ENCODE results near the gene OVAAL. TPM values are rescaled to one million over a fixed set of nuclear protein-coding genes. Genes with fewer than 3 reads are reported as not detected.
A peak's percentile ranks its signal among the peaks of the same experiment; 100 is the strongest.

Gene OVAAL
- total and polyA plus RNA-seq, 2 donors (not counting 1 experiment from before 2014, with no cell fraction given): not detected

GRCh38 chr1:180542113-180542837 lies 16.5 kb upstream of the OVAAL start:
- no peak overlapping the region for H3K9ac ChIP-seq (ENCODE audit: insufficient read depth, low read length)
- peak overlapping the region; percentile 1 for H2AFZ ChIP-seq (ENCODE audit: low read length)
- peak in 1 of 2 donors; percentile 43 for DNase-seq (ENCODE audit: low read depth in 2 of 2)
- no peaks in the 10 kb centered on the region for H3K4me1 ChIP-seq (ENCODE audit: control insufficient read depth, extremely low read depth, insufficient read depth, low read length)
- no peaks in the 10 kb centered on the region for H3K9me3 ChIP-seq (ENCODE audit: control insufficient read depth, insufficient read depth, low read depth, low read length)
- no peak for TF ChIP-seq CTCF (conservative IDR thresholded peaks at IDR 0.05 in 1 of 2, IDR thresholded peaks at IDR 0.05 in 1 of 2; ENCODE audit: low read depth in 1 of 2, low read length in 2 of 2)
- TF ChIP-seq EZH2 (IDR thresholded peaks at IDR 0.05; ENCODE audit: low read length, missing control alignments): no peak
- no peak overlapping the region for H3K4me2 ChIP-seq (ENCODE audit: extremely low read depth, insufficient read depth, low read length)
- H3K4me3 ChIP-seq (replicated peaks in 1 of 4; ENCODE audit: control extremely low read depth in 1 of 4, insufficient read depth in 1 of 4, low read depth in 3 of 4, low read length in 4 of 4): no peak overlapping the region
- no peak overlapping the region for H3K27ac ChIP-seq (ENCODE audit: insufficient read depth, low read length)
- H3K79me2 ChIP-seq (ENCODE audit: control insufficient read depth, insufficient read depth, low read length): no peaks in the 10 kb centered on the region
- H3K36me3 ChIP-seq (ENCODE audit: control insufficient read depth, insufficient read depth, low read length): no peaks in the 10 kb centered on the region
- no peaks in the 10 kb centered on the region for H3K27me3 ChIP-seq (ENCODE audit: control insufficient read depth, insufficient read depth, low read length)
- H4K20me1 ChIP-seq (ENCODE audit: control insufficient read depth, extremely low read depth, insufficient read depth, low read length): no peaks in the 10 kb centered on the region

GRCh38 chr1:180542838-180543145 lies 16.0 kb upstream of the OVAAL start:
- Histone ChIP-seq H3K36me3 (ENCODE audit: control insufficient read depth, insufficient read depth, low read length) (no peaks in the 10 kb centered on the region), H3K27ac (ENCODE audit: insufficient read depth, low read length) (no peak overlapping the region), H3K27me3 (ENCODE audit: control insufficient read depth, insufficient read depth, low read length) (no peaks in the 10 kb centered on the region), H2AFZ (ENCODE audit: low read length) (peak overlapping the region; percentile 1), H3K4me2 (ENCODE audit: extremely low read depth, insufficient read depth, low read length) (no peak overlapping the region), H4K20me1 (ENCODE audit: control insufficient read depth, extremely low read depth, insufficient read depth, low read length) (no peaks in the 10 kb centered on the region), H3K9me3 (ENCODE audit: control insufficient read depth, insufficient read depth, low read depth, low read length) (no peaks in the 10 kb centered on the region), H3K4me1 (ENCODE audit: control insufficient read depth, extremely low read depth, insufficient read depth, low read length) (no peaks in the 10 kb centered on the region), H3K9ac (ENCODE audit: insufficient read depth, low read length) (no peak overlapping the region), H3K4me3 (replicated peaks in 1 of 4; ENCODE audit: control extremely low read depth in 1 of 4, insufficient read depth in 1 of 4, low read depth in 3 of 4, low read length in 4 of 4) (no peak overlapping the region), H3K79me2 (ENCODE audit: control insufficient read depth, insufficient read depth, low read length) (no peaks in the 10 kb centered on the region)
- DNase-seq (ENCODE audit: low read depth in 2 of 2): peak in 1 of 2 donors; percentile 59
- TF ChIP-seq CTCF (conservative IDR thresholded peaks at IDR 0.05 in 1 of 2, IDR thresholded peaks at IDR 0.05 in 1 of 2; ENCODE audit: low read depth in 1 of 2, low read length in 2 of 2): no peak
- no peak for TF ChIP-seq EZH2 (IDR thresholded peaks at IDR 0.05; ENCODE audit: low read length, missing control alignments)

GRCh38 chr1:180544050-180544449 lies 14.7 kb upstream of the OVAAL start:
- Histone ChIP-seq H3K27ac (ENCODE audit: insufficient read depth, low read length) (no peak overlapping the region), H2AFZ (ENCODE audit: low read length) (no peak overlapping the region), H3K4me2 (ENCODE audit: extremely low read depth, insufficient read depth, low read length) (no peak overlapping the region), H3K27me3 (ENCODE audit: control insufficient read depth, insufficient read depth, low read length) (no peaks in the 10 kb centered on the region), H4K20me1 (ENCODE audit: control insufficient read depth, extremely low read depth, insufficient read depth, low read length) (no peaks in the 10 kb centered on the region), H3K36me3 (ENCODE audit: control insufficient read depth, insufficient read depth, low read length) (no peaks in the 10 kb centered on the region), H3K4me3 (replicated peaks in 1 of 4; ENCODE audit: control extremely low read depth in 1 of 4, insufficient read depth in 1 of 4, low read depth in 3 of 4, low read length in 4 of 4) (no peak overlapping the region), H3K4me1 (ENCODE audit: control insufficient read depth, extremely low read depth, insufficient read depth, low read length) (no peaks in the 10 kb centered on the region), H3K9me3 (ENCODE audit: control insufficient read depth, insufficient read depth, low read depth, low read length) (no peaks in the 10 kb centered on the region), H3K79me2 (ENCODE audit: control insufficient read depth, insufficient read depth, low read length) (no peaks in the 10 kb centered on the region), H3K9ac (ENCODE audit: insufficient read depth, low read length) (no peak overlapping the region)
- DNase-seq (ENCODE audit: low read depth in 2 of 2): no peak
- TF ChIP-seq EZH2 (IDR thresholded peaks at IDR 0.05; ENCODE audit: low read length, missing control alignments): no peak
- TF ChIP-seq CTCF (conservative IDR thresholded peaks at IDR 0.05 in 1 of 2, IDR thresholded peaks at IDR 0.05 in 1 of 2; ENCODE audit: low read depth in 1 of 2, low read length in 2 of 2): no peak

All from fibroblast of lung (primary cell).